Breast epithelium (tissue), 4 donors: ENCODE results near the gene C9orf152. TPM values are rescaled to one million over a fixed set of nuclear protein-coding genes. Genes with fewer than 3 reads are reported as not detected.
"Not testable (repeated sequence)": the region's sequence is repeated elsewhere in the genome, so short reads cannot be mapped to it uniquely, and the experiment has no call there.

ENCODE experiments used
- DNase-seq, 2 donors: peaks; one replicate each; pipeline ENCODE4 v3.0.0-alpha.2; 2019; ENCODE audit warnings: low spot score in 2 of 2
- H3K27ac ChIP-seq, 2 donors: fragments of 200-600 bp; sonication (generic) in 1 of 2; one replicate each; pipeline ENCODE4 v1.5.1; 2016 to 2019; ENCODE audit warnings: mild to moderate bottlenecking in 1 of 2
- H3K27me3 ChIP-seq, 2 donors: fragments of 200-600 bp; sonication (generic) in 1 of 2; one replicate each; pipeline versions ENCODE4 v1.5.1 to v1.6.0; 2017 to 2019; ENCODE audit warnings: control low read depth in 1 of 2, mild to moderate bottlenecking in 1 of 2
- H3K36me3 ChIP-seq: fragments of 200-600 bp; one replicate; pipeline ENCODE4 v1.5.1; 2019
- H3K4me1 ChIP-seq, 2 donors: fragments of 200-600 bp; sonication (generic); one replicate each; pipeline ENCODE4 v1.5.1; 2016 to 2019; ENCODE audit warnings: control low read depth in 1 of 2
- H3K4me3 ChIP-seq, 3 donors: fragments of 200-600 bp; sonication (generic); 1 replicate in 2 of 3; 2 replicates in 1 of 3; pipeline ENCODE4 v1.5.1; 2016 to 2019; ENCODE audit warnings: mild to moderate bottlenecking in 3 of 3, moderate library complexity in 2 of 3
- H3K9me3 ChIP-seq, 2 donors: fragments of 200-600 bp; sonication (generic) in 1 of 2; one replicate each; pipeline ENCODE4 v1.5.1; 2016 to 2019; ENCODE audit warnings: control low read depth in 1 of 2
- POLR2A ChIP-seq: fragments of 450-650 bp; IDR thresholded peaks from one replicate; pipeline ENCODE4 v1.6.1; 2016; ENCODE audit warnings: antibody characterized with exemption, mild to moderate bottlenecking, moderate library complexity
- POLR2AphosphoS5 ChIP-seq, 3 donors: sonication (generic); formaldehyde crosslinking; IDR thresholded peaks; one replicate each; pipeline ENCODE4 v1.6.1; 2017; ENCODE audit warnings: antibody characterized with exemption in 3 of 3
- intact Hi-C: fragments of 100-400 bp; cut with DNase I; formaldehyde crosslinking; loops from one replicate; pipeline ENCODE4 v1.15.1; 2023; ENCODE audit warnings: low total_unique reads
- total RNA-seq, 3 donors: library from RNA; depleted of rRNA; stranded (reverse); fragments of >200 nt; gene quantifications; one replicate each; pipeline ENCODE4 v1.1.0, GENCODE V29; 2016
- TF ChIP-seq, protein P1 (sequence below), 3 donors: fragments of 450-650 bp; IDR thresholded peaks; one replicate each; pipeline ENCODE4 v1.5.1; 2016 to 2017; ENCODE audit warnings: antibody characterized with exemption in 3 of 3, mild to moderate bottlenecking in 3 of 3, moderate library complexity in 3 of 3

The C9orf152 gene
- total RNA-seq, 3 donors from 2014 or later, result 7.9 to 10.2 TPM; not detected in 1

DNA sequence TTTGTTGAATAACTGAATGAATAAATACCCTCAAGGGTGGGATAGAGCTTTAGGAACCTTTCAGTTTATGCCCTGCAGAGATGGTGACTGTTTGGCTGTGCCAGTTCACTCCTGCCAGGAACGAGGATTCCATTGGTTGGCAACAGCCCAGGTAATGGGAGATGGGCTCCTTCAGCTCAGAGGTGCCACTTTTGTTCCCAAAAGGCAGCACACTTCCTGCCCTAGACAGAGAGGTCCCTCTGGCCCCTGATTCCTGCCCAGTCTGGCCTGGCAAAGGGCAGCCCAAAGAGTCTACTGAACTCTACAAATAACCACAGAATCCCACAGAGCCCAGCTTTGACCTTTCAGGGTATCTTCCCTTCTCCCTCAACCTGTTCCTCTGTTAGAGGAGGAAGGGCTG, 1.6 kb downstream of the C9orf152 start:
- Histone ChIP-seq H3K4me3 (peak overlapping the region in 2 of 3 donors; percentile 40 to 45), H3K36me3 (no peaks in the 10 kb centered on the region), H3K9me3 (no peaks in the 10 kb centered on the region), H3K4me1 (no peaks in the 10 kb centered on the region), H3K27ac (peak overlapping the region; percentile 64 to 84), H3K27me3 (no peaks in the 10 kb centered on the region)
- TF ChIP-seq POLR2A (no peak), POLR2AphosphoS5 (IDR thresholded peaks at IDR 0.05) (no peak)
- TF ChIP-seq, protein P1, sequence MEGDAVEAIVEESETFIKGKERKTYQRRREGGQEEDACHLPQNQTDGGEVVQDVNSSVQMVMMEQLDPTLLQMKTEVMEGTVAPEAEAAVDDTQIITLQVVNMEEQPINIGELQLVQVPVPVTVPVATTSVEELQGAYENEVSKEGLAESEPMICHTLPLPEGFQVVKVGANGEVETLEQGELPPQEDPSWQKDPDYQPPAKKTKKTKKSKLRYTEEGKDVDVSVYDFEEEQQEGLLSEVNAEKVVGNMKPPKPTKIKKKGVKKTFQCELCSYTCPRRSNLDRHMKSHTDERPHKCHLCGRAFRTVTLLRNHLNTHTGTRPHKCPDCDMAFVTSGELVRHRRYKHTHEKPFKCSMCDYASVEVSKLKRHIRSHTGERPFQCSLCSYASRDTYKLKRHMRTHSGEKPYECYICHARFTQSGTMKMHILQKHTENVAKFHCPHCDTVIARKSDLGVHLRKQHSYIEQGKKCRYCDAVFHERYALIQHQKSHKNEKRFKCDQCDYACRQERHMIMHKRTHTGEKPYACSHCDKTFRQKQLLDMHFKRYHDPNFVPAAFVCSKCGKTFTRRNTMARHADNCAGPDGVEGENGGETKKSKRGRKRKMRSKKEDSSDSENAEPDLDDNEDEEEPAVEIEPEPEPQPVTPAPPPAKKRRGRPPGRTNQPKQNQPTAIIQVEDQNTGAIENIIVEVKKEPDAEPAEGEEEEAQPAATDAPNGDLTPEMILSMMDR (IDR thresholded peaks at IDR 0.05), result no peak
- intact Hi-C loops, result no loop called here
- DNase-seq, result no peak

DNA sequence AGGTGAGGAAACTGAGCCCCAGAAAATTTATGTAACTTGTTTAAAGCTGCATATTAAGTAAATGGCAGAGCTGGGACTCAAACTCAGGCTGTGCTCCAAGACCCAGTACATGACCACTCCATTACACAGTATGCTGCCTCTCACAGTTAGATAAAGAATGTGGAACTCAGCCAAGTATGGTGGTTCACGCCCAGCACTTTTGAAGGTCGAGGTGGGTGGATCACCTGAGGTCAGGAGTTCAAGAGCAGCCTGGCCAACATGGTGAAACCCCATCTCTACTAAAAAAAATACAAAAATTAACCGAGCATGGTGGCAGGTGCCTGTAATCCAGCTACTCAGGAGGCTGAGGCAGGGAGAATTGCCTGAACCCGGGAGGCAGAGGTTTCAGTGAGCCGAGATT, 2.3 kb downstream of the C9orf152 start:
- DNase-seq, intact Hi-C loops, H3K9me3 ChIP-seq, H3K36me3 ChIP-seq, H3K27me3 ChIP-seq, H3K4me1 ChIP-seq: not testable (repeated sequence)
- Histone ChIP-seq H3K4me3 (peak overlapping the region in 2 of 3 donors; percentile 40 to 45), H3K27ac (peak overlapping the region in 1 of 2 donors; percentile 64)

DNA sequence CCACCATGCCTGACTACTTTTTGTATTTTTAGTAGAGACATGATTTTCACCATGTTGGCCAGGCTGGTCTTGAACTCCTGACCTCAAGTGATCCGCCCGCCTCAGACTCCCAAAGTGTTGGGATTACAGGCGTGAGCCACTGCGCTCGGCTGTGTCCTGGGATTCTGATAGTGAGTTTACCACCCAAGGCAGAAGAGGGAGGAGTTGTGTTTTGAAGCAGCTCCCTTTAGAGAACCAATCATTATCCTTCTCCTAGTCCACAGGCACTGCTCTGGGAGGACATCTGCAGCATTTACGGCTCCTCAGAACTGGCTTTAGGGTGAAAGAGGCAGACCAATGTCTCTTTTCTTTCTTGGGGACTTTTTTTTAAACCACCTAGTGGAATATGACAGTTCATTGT, 5.7 kb downstream of the C9orf152 start:
- no peaks in the 10 kb centered on the region for H3K27me3 ChIP-seq
- no peak overlapping the region for H3K4me3 ChIP-seq
- intact Hi-C loops, result no loop called here
- H3K27ac ChIP-seq, result no peak overlapping the region
- DNase-seq, result no peak
- no peaks in the 10 kb centered on the region for H3K9me3 ChIP-seq
- no peaks in the 10 kb centered on the region for H3K4me1 ChIP-seq
- H3K36me3 ChIP-seq, result no peaks in the 10 kb centered on the region
- TF ChIP-seq, protein P1 (IDR thresholded peaks at IDR 0.05), result no peak
- TF ChIP-seq POLR2AphosphoS5 (IDR thresholded peaks at IDR 0.05) (no peak), POLR2A (no peak)

DNA sequence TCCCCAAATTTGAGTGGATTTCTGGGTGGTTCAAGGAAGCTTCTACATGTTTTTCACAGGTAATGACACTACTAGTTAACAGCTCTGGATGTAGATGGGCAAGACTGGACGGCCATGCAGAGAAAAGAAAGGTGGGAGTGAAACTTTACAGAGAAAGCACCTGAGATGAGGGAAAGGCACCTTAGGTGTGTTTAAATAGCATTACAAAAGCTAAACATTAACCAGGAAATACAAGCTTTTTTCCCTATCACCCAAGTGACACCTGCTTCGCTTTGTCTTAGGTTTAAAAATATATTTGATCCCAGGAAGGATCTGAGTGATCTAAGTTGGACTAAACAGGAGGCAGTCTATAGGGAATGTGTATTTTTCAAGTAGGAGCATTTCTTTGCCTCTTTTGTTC, 8.3 kb downstream of the C9orf152 start:
- Histone ChIP-seq H3K9me3 (no peaks in the 10 kb centered on the region), H3K4me3 (no peak overlapping the region), H3K4me1 (no peaks in the 10 kb centered on the region), H3K27me3 (no peaks in the 10 kb centered on the region), H3K27ac (no peak overlapping the region), H3K36me3 (no peaks in the 10 kb centered on the region)
- DNase-seq, result no peak
- intact Hi-C loops, result no loop called here
- no peak for TF ChIP-seq POLR2A
- TF ChIP-seq, protein P1 (IDR thresholded peaks at IDR 0.05), result no peak
- no peak for TF ChIP-seq POLR2AphosphoS5 (IDR thresholded peaks at IDR 0.05)

DNA sequence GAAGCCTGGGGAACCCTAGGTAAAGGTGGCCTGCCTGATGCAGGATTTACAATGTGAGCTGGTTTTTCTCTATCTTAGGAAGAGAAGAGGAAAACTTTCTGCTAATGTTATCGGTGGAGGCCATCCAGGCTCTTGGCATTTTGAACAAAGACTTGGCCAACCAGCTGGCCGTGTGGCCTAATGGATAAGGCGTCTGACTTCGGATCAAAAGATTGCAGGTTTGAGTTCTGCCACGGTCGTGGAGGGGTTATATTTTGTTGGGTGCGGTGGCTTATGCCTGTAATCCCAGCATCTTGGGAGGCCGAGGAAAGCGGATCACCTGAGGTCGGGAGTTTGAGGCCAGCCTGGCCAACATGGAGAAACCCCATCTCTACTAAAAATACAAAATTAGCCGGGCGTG, 9.6 kb downstream of the C9orf152 start:
- Histone ChIP-seq H3K27ac (no peak overlapping the region), H3K27me3 (no peaks in the 10 kb centered on the region), H3K4me3 (no peak overlapping the region), H3K4me1 (no peaks in the 10 kb centered on the region), H3K36me3 (no peaks in the 10 kb centered on the region), H3K9me3 (no peaks in the 10 kb centered on the region)
- TF ChIP-seq POLR2AphosphoS5 (IDR thresholded peaks at IDR 0.05) (no peak), POLR2A (no peak)
- TF ChIP-seq, protein P1 (IDR thresholded peaks at IDR 0.05), result no peak
- DNase-seq, result no peak
- intact Hi-C loops, result no loop called here
